Progenitor cell of endocrine pancreas (in vitro differentiated cells): Measurements from ENCODE around the gene DTNBP1. TPM values are rescaled to one million over a fixed set of nuclear protein-coding genes. Genes with fewer than 3 reads are reported as not detected.

Experiments
- DNase-seq: peaks from one replicate; pipeline ENCODE4 v3.0.0; 2021; ENCODE audit warnings: low spot score; ENCODE audit not compliant: unreplicated experiment
- H3K27ac Mint-ChIP-seq: 2 replicates; pipeline ENCODE4 v1.8.0; 2021; ENCODE audit warnings: mild to moderate bottlenecking, moderate library complexity, mixed read lengths
- H3K27me3 Mint-ChIP-seq: 2 replicates; pipeline ENCODE4 v1.8.0; 2021; ENCODE audit warnings: mixed read lengths
- H3K36me3 Mint-ChIP-seq: 2 replicates; pipeline ENCODE4 v1.8.0; 2022; ENCODE audit warnings: mixed read lengths; ENCODE audit not compliant: insufficient read depth
- H3K4me1 Mint-ChIP-seq: 2 replicates; pipeline ENCODE4 v1.8.0; 2021; ENCODE audit warnings: low read depth, mixed read lengths
- H3K4me3 Mint-ChIP-seq: 2 replicates; pipeline ENCODE4 v1.8.0; 2021; ENCODE audit warnings: low read depth, mild to moderate bottlenecking, moderate library complexity, mixed read lengths
- H3K9me3 Mint-ChIP-seq: 2 replicates; pipeline ENCODE4 v1.8.0; 2021; ENCODE audit warnings: low read depth, mixed read lengths
- total RNA-seq: library from RNA; stranded (reverse); gene quantifications from 2 replicates; pipeline ENCODE4 v1.2.1, GENCODE V29; 2021
- TF ChIP-seq, protein P1 (sequence below): fragments of 200-600 bp; sonication (generic); IDR thresholded peaks from one replicate; pipeline ENCODE4 v1.5.0; 2021; ENCODE audit warnings: antibody characterized with exemption, mild to moderate bottlenecking; ENCODE audit not compliant: unreplicated experiment

The DTNBP1 gene
- total RNA-seq, 1 donor from 2014 or later, result 17.7 TPM

DNA sequence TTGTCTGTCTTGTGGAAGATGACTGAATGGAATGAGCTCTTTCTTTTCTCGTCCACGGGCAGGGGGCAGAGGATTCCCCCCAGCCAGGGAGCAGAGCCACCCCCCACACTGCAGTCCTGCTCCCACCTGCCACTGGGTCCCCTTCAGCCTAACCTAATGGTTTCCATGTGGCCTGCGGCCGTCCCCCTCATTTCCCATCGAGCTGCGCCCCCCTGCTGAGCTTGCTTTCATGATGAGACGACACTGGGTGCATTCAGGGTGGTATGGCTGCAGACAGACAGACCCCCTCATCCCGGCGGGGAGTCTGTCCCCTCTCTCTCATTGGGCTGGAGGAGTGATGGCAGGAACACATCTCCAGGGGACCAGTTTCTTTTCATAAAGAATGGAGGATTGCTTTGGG is 140.8 kb downstream of the DTNBP1 start:
- TF ChIP-seq, protein P1, sequence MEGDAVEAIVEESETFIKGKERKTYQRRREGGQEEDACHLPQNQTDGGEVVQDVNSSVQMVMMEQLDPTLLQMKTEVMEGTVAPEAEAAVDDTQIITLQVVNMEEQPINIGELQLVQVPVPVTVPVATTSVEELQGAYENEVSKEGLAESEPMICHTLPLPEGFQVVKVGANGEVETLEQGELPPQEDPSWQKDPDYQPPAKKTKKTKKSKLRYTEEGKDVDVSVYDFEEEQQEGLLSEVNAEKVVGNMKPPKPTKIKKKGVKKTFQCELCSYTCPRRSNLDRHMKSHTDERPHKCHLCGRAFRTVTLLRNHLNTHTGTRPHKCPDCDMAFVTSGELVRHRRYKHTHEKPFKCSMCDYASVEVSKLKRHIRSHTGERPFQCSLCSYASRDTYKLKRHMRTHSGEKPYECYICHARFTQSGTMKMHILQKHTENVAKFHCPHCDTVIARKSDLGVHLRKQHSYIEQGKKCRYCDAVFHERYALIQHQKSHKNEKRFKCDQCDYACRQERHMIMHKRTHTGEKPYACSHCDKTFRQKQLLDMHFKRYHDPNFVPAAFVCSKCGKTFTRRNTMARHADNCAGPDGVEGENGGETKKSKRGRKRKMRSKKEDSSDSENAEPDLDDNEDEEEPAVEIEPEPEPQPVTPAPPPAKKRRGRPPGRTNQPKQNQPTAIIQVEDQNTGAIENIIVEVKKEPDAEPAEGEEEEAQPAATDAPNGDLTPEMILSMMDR, result no peak
- Mint-ChIP-seq H3K4me1 (no peaks in the 10 kb centered on the region), H3K4me3 (no peak overlapping the region), H3K27me3 (no peaks in the 10 kb centered on the region), H3K36me3 (peaks cover 66% of the 10 kb centered on the region), H3K27ac (peak overlapping the region; percentile 56), H3K9me3 (peaks cover 18% of the 10 kb centered on the region)
- no peak for DNase-seq

DNA sequence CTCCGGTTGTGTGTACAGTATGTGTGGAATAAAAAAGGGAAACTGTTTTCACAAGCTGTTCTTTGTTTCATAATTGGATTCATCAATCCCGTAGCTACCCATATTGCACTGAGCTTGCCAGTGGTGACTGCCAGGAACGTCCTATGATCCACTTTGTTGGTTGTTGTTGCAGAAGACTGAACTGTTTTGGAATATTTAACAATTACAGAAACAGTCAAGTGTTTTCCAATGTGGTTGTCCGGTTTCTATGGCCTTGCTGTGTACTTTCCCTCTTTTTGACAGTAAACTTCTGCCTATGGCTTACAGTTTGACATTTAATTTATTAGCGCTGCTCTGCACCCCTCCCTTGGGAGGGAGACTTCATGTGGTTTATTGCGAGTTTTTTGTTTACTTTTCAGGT is 141.2 kb downstream of the DTNBP1 start:
- TF ChIP-seq, protein P1, result no peak
- Mint-ChIP-seq H3K4me1 (no peaks in the 10 kb centered on the region), H3K36me3 (peaks cover 62% of the 10 kb centered on the region), H3K4me3 (no peak overlapping the region), H3K9me3 (peaks cover 13% of the 10 kb centered on the region), H3K27ac (peak overlapping the region; percentile 56), H3K27me3 (no peaks in the 10 kb centered on the region)
- DNase-seq, result no peak

DNA sequence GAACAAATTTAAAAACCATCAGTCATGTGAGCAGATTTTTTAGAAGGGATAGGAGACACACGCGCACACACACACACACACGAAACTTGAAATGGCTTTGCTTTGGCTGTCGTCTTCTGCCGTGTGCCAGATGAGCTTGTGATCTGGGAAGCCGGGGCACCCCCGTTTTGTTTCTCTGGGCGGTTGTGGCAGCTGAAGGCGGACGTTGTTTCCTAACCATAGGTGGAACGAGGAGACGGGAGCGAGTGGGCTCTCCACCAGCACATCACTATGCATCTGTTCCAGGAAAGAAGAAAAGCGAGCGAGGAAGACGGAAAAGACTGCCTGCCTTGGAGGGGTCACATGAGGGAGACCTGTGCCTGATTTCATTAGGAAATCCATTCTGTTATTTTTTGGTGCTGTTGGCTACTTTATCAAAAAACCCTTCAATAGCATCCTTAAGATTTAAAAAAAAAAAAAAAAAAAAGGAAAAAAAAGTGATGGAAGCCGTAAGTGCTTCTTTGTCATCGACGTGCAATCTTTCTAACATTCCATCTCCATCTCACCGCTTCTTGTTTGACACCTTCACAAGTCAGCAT is 142.1 kb downstream of the DTNBP1 start:
- Mint-ChIP-seq H3K27me3 (no peaks in the 10 kb centered on the region), H3K4me1 (no peaks in the 10 kb centered on the region), H3K27ac (no peak overlapping the region)

DNA sequence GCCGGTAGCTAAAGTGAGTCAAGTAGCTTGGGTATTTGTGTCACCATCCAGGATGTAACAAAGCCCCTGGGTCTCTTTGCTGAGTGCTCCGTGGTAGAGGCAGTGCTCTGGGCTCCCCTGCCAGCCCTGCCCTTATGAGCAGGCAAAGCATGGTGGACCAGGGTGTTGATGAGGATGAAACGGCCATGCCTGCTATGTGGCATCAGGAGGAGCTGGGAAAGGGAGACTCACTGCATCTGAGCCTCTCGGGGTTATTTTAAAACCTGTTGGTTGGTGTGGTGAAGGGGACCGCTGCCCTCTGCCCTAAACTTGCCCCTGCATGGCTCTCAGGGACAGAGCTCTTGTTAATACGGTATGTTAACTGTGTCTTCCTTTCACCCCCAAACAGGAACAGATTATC is 143.1 kb downstream of the DTNBP1 start:
- H3K9me3 Mint-ChIP-seq, result peaks cover 4% of the 10 kb centered on the region
- TF ChIP-seq, protein P1, result no peak
- no peaks in the 10 kb centered on the region for H3K27me3 Mint-ChIP-seq
- peaks cover 57% of the 10 kb centered on the region for H3K36me3 Mint-ChIP-seq
- H3K4me3 Mint-ChIP-seq, result no peak overlapping the region
- no peak for DNase-seq
- H3K4me1 Mint-ChIP-seq, result no peaks in the 10 kb centered on the region
- H3K27ac Mint-ChIP-seq, result no peak overlapping the region

More for the DNA sequence above, 142.1 kb downstream of the DTNBP1 start:
- H3K4me3 Mint-ChIP-seq, result no peak overlapping the region
- DNase-seq, result no peak
- TF ChIP-seq, protein P1, result no peak
- peaks cover 9% of the 10 kb centered on the region for H3K9me3 Mint-ChIP-seq
- H3K36me3 Mint-ChIP-seq, result peaks cover 60% of the 10 kb centered on the region

DNA sequence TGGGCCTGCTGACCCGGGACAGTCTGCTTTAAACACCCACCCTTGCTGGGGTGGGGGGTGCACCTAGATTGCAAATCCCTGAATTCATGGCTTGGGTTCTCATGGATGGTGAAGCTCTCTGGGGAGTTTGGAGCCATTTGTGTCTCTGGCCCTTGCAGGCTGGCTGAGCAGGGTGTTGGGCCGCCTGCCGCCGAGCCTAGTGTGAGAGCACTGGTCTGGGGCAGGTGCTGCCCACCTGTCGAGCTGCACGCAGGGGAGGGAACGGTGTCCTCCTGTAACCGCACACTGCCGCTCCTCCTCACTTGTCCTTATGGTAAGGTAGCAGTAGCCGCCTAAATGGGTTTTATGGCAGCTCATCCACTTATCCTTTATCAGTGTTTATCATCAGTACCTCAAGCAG is 143.9 kb downstream of the DTNBP1 start:
- H3K27me3 Mint-ChIP-seq, result no peaks in the 10 kb centered on the region
- no peak for DNase-seq
- peak overlapping the region; percentile 51 for H3K27ac Mint-ChIP-seq
- peaks cover 4% of the 10 kb centered on the region for H3K9me3 Mint-ChIP-seq
- H3K4me3 Mint-ChIP-seq, result no peak overlapping the region
- H3K4me1 Mint-ChIP-seq, result no peaks in the 10 kb centered on the region
- H3K36me3 Mint-ChIP-seq, result peaks cover 60% of the 10 kb centered on the region
- TF ChIP-seq, protein P1, result no peak
